ENCODE data around the gene DRG2. TPM values are rescaled to one million over a fixed set of nuclear protein-coding genes. Genes with fewer than 3 reads are reported as not detected.

The DRG2 gene
- total and polyA plus RNA-seq, 4 donors, result 28.6 to 41.3 (median 35.6) TPM

DNA sequence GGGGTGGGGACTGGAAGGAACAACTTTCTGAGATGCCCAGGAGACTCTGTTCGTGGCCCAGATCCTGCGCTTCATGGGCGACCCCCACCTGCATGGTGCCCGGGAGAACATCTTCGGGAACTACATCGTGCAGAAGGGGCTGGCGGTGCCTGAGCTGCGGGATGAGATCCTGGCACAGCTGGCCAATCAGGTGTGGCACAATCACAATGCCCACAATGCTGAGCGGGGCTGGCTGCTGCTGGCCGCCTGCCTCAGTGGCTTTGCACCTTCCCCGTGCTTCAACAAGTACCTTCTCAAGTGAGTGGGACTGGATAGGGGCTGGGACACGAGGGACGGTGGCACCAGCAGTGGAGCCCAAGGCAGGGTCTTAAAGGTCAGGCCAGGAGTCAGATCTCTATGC is 58.1 kb downstream of the DRG2 start:
- Histone ChIP-seq H3K4me3 (no peak overlapping the region), H3K36me3 (ENCODE audit: control insufficient read depth in 4 of 4, insufficient read depth in 4 of 4, low read length in 4 of 4) (no peaks in the 10 kb centered on the region), H3K4me1 (ENCODE audit: control insufficient read depth in 5 of 5, insufficient read depth in 5 of 5, low read length in 5 of 5) (no peaks in the 10 kb centered on the region), H3K27ac (ENCODE audit: low read depth in 1 of 2, low read length in 1 of 2) (no peak overlapping the region), H3K9me3 (ENCODE audit: control insufficient read depth in 4 of 4, insufficient read depth in 3 of 4, low read length in 3 of 4) (no peaks in the 10 kb centered on the region), H3K27me3 (ENCODE audit: control insufficient read depth in 3 of 3, insufficient read depth in 3 of 3, low read length in 2 of 3) (peaks cover 0 to 3% (median 0%) of the 10 kb centered on the region in 3 donors), H3K9ac (ENCODE audit: insufficient read depth in 1 of 2, low read length in 2 of 2) (no peak overlapping the region)
- WGBS, 2 donors, result 87 to 92% methylated on average over 13 of the region's 13 CpGs
- TF ChIP-seq CTCF (IDR thresholded peaks at IDR 0.05; ENCODE audit: control extremely low read depth, extremely low read depth), result no peak
- DNase-seq (no peak), ATAC-seq (ENCODE audit: insufficient read depth, low FRiP score) (no peak)

GRCh38 chr17:18146259-18146658 is 58.5 kb downstream of the DRG2 start:
- Histone ChIP-seq H3K27ac (ENCODE audit: low read depth in 1 of 2, low read length in 1 of 2) (no peak overlapping the region), H3K9ac (ENCODE audit: insufficient read depth in 1 of 2, low read length in 2 of 2) (no peak overlapping the region), H3K9me3 (ENCODE audit: control insufficient read depth in 4 of 4, insufficient read depth in 3 of 4, low read length in 3 of 4) (no peaks in the 10 kb centered on the region), H3K4me3 (no peak overlapping the region), H3K27me3 (ENCODE audit: control insufficient read depth in 3 of 3, insufficient read depth in 3 of 3, low read length in 2 of 3) (no peaks in the 10 kb centered on the region), H3K4me1 (ENCODE audit: control insufficient read depth in 5 of 5, insufficient read depth in 5 of 5, low read length in 5 of 5) (no peaks in the 10 kb centered on the region), H3K36me3 (ENCODE audit: control insufficient read depth in 4 of 4, insufficient read depth in 4 of 4, low read length in 4 of 4) (no peaks in the 10 kb centered on the region)
- 96 to 100% methylated on average over 2 of the region's 2 CpGs for WGBS, 2 donors
- no peak for DNase-seq
- TF ChIP-seq CTCF (IDR thresholded peaks at IDR 0.05; ENCODE audit: control extremely low read depth, extremely low read depth), result no peak
- ATAC-seq (ENCODE audit: insufficient read depth, low FRiP score), result no peak

GRCh38 chr17:18146980-18147379 is 59.2 kb downstream of the DRG2 start:
- DNase-seq (no peak), ATAC-seq (ENCODE audit: insufficient read depth, low FRiP score) (no peak)
- no peak overlapping the region for H3K4me3 ChIP-seq
- no peaks in the 10 kb centered on the region for H3K27me3 ChIP-seq (ENCODE audit: control insufficient read depth in 3 of 3, insufficient read depth in 3 of 3, low read length in 2 of 3)
- H3K9ac ChIP-seq (ENCODE audit: insufficient read depth in 1 of 2, low read length in 2 of 2), result no peak overlapping the region
- H3K36me3 ChIP-seq (ENCODE audit: control insufficient read depth in 4 of 4, insufficient read depth in 4 of 4, low read length in 4 of 4), result no peaks in the 10 kb centered on the region
- H3K27ac ChIP-seq (ENCODE audit: low read depth in 1 of 2, low read length in 1 of 2), result no peak overlapping the region
- no peaks in the 10 kb centered on the region for H3K9me3 ChIP-seq (ENCODE audit: control insufficient read depth in 4 of 4, insufficient read depth in 3 of 4, low read length in 3 of 4)
- TF ChIP-seq CTCF (IDR thresholded peaks at IDR 0.05; ENCODE audit: control extremely low read depth, extremely low read depth), result no peak
- 86 to 91% methylated on average over 3 of the region's 3 CpGs for WGBS, 2 donors
- H3K4me1 ChIP-seq (ENCODE audit: control insufficient read depth in 5 of 5, insufficient read depth in 5 of 5, low read length in 5 of 5), result no peaks in the 10 kb centered on the region

- 91 to 92% methylated on average over 7 of the region's 7 CpGs for WGBS, 2 donors
- no peak for DNase-seq
- Histone ChIP-seq H3K9me3 (ENCODE audit: control insufficient read depth in 4 of 4, insufficient read depth in 3 of 4, low read length in 3 of 4) (no peaks in the 10 kb centered on the region), H3K4me3 (no peak overlapping the region), H3K27me3 (ENCODE audit: control insufficient read depth in 3 of 3, insufficient read depth in 3 of 3, low read length in 2 of 3) (no peaks in the 10 kb centered on the region), H3K36me3 (ENCODE audit: control insufficient read depth in 4 of 4, insufficient read depth in 4 of 4, low read length in 4 of 4) (no peaks in the 10 kb centered on the region), H3K27ac (ENCODE audit: low read depth in 1 of 2, low read length in 1 of 2) (no peak overlapping the region), H3K9ac (ENCODE audit: insufficient read depth in 1 of 2, low read length in 2 of 2) (no peak overlapping the region), H3K4me1 (ENCODE audit: control insufficient read depth in 5 of 5, insufficient read depth in 5 of 5, low read length in 5 of 5) (peaks cover 0 to 5% (median 0%) of the 10 kb centered on the region in 5 donors)
- ATAC-seq (ENCODE audit: insufficient read depth, low FRiP score), result no peak
- no peak for TF ChIP-seq CTCF (IDR thresholded peaks at IDR 0.05; ENCODE audit: control extremely low read depth, extremely low read depth)
Measured at GRCh38 chr17:18148586-18148985, 60.8 kb downstream of the DRG2 start.
